ENCODE data around the gene TEX22. TPM values are rescaled to one million over a fixed set of nuclear protein-coding genes. Genes with fewer than 3 reads are reported as not detected.
A peak's percentile ranks its signal among the peaks of the same experiment; 100 is the strongest.

TEX22 gene
- total RNA-seq, 2 experiments from 2014 or later, result 1.9 to 2.4 TPM

DNA sequence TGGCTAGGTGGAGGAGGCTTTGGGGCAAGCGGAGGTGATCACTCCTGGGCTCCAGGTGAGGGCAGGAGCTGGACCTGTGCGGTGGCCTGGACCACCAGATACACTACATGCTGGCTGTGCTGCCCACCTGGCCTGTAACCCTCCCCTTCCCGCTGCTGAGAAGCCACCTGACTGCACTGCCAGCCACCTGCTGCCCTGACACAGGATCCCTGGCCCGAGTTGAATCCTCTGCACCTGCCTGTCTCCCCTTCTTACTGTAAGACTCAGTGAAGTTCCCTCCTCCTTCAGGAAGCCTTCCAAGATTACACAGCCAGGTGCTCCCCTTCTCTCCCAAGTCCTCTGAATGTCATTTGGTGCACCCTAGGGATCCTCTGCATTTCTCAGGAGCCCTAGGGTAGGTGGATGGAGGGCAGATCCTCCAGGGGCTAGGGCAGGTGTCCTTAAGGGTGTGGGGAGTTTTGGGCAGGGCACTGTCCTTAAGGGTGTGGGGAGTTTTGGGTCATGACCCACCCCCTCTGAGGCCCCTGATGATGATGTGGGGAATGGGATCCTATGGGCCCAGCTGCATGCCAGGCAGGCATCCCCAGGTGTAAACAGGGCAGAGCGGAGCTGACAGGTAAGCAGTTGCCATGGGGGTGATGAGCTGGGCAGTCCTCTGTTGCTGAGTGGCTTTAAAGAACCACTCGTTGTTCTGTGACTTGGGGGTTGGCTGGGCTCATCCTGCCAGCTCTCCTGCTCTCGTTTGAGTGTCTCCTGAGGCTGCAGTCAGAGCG is 14.6 kb downstream of the TEX22 start:
- peaks cover 17% of the 10 kb centered on the region for H3K4me1 Mint-ChIP-seq (ENCODE audit: low read depth)
- peaks cover 34% of the 10 kb centered on the region for H3K27me3 Mint-ChIP-seq (ENCODE audit: low read depth)
- POLR2A ChIA-PET, result interaction anchor here (1.1 kb wide), 1 partner anchor 77 kb away, joined by 3 read pairs; no protein-coding TSS in a partner anchor
- no peaks in the 10 kb centered on the region for H3K36me3 Mint-ChIP-seq (ENCODE audit: low read depth)
- no peaks in the 10 kb centered on the region for H3K9me3 Mint-ChIP-seq (ENCODE audit: insufficient read depth)
- no peak for DNase-seq
- CTCF ChIA-PET, result interaction anchor here (1.4 to 2.0 kb wide), 2 partner anchors 9 to 42 kb away, joined by 7 to 8 read pairs; no protein-coding TSS in a partner anchor
- no peak for ATAC-seq
- no peak overlapping the region for H3K27ac Mint-ChIP-seq
- no peak overlapping the region for H3K4me3 Mint-ChIP-seq

DNA sequence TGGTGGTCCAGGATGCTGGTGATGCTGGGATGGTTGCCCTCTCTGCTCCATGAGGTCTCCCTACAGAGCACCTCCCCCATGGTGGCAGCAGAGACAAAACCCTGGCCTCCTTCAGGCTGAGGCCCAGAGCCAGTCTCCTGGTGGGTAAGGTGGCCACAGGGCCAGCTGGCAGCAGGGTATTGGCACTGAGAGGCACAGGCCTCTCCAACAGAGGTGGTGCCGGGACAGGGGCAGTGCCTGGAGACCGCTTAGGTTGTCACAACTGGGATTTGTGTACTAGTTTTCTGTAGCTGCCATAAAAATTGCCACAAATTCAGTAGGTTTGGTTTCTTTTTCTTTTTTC is 15.2 kb downstream of the TEX22 start:
- Mint-ChIP-seq H3K36me3 (ENCODE audit: low read depth) (no peaks in the 10 kb centered on the region), H3K4me3 (no peak overlapping the region), H3K4me1 (ENCODE audit: low read depth) (peaks cover 17% of the 10 kb centered on the region), H3K9me3 (ENCODE audit: insufficient read depth) (no peaks in the 10 kb centered on the region), H3K27me3 (ENCODE audit: low read depth) (peaks cover 34% of the 10 kb centered on the region), H3K27ac (no peak overlapping the region)
- CTCF ChIA-PET, result interaction anchor here (1.4 to 2.0 kb wide), 2 partner anchors 10 to 43 kb away, joined by 7 to 8 read pairs; no protein-coding TSS in a partner anchor
- ATAC-seq (no peak), DNase-seq (no peak)
- POLR2A ChIA-PET, result interaction anchor here (1.1 kb wide), 1 partner anchor 76 kb away, joined by 3 read pairs; no protein-coding TSS in a partner anchor

GRCh38 chr14:105414456-105415371 is 16.4 kb downstream of the TEX22 start:
- DNase-seq (peak; percentile 62), ATAC-seq (peak; percentile 81)
- POLR2A ChIA-PET, result no interaction called here
- Mint-ChIP-seq H3K4me1 (ENCODE audit: low read depth) (peaks cover 23% of the 10 kb centered on the region), H3K36me3 (ENCODE audit: low read depth) (no peaks in the 10 kb centered on the region), H3K9me3 (ENCODE audit: insufficient read depth) (no peaks in the 10 kb centered on the region), H3K4me3 (peak overlapping the region; percentile 58), H3K27me3 (ENCODE audit: low read depth) (peaks cover 27% of the 10 kb centered on the region), H3K27ac (peak overlapping the region; percentile 25)
- CTCF ChIA-PET, result interaction anchor here (0.9 to 2.0 kb wide), 6 partner anchors 10 to 75 kb away, joined by 4 to 10 read pairs (median 5); no protein-coding TSS in a partner anchor

DNA sequence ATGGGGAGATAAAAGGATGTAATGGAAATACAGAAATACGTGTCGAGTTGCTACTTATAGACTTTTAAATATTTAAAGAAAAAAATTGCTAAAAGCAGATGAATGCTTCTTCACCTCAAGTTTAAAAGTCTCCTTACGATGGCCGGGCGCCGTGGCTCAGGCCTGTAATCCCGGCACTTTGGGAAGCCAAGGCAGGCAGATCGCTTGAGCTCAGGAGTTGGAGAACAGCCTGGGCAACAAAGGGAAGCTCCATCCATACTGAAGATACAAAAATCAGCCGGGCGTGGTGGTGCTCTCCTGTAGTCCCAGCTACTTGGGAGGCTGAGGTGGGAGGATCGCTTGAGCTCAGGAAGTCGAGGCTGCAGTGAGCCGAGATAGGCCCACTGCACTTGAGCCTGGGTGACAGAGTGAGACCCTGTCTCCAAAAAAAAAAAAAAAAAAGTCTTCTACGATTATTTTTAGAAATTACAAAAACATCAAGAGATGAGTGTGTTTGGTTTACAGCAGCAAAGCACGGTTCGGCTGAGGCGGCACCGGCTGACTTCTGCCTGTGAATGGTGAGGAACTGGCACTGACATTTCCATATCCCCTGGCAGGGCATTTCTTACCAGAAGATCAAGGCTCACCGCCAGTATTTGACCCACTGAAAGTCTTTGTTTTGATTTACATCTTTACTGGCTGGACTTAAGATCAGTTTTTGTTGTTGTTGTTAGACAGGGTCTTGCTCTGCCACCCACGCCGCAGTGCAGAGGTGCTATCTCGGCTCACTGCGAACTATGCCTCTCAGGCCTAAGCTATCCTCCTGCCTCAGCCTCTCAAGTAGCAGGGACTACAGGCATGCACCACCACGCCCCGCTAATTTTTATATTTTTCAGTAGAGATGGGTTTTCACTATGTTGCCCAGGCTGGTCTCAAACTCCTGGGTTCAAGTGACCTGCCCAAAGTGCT is 17.4 kb downstream of the TEX22 start:
- Mint-ChIP-seq H3K27me3 (ENCODE audit: low read depth) (peaks cover 17% of the 10 kb centered on the region), H3K27ac (no peak overlapping the region), H3K9me3 (ENCODE audit: insufficient read depth) (no peaks in the 10 kb centered on the region), H3K36me3 (ENCODE audit: low read depth) (no peaks in the 10 kb centered on the region), H3K4me3 (peak overlapping the region; percentile 58), H3K4me1 (ENCODE audit: low read depth) (peaks cover 24% of the 10 kb centered on the region)
- DNase-seq, result no peak
- ChIA-PET CTCF (interaction anchor here (0.9 to 1.5 kb wide), 6 partner anchors 11 to 74 kb away, joined by 3 to 10 read pairs (median 4); no protein-coding TSS in a partner anchor), POLR2A (interaction anchor here (1.5 kb wide), 1 partner anchor 17 kb away, joined by 5 read pairs; no protein-coding TSS in a partner anchor)
- no peak for ATAC-seq

GRCh38 chr14:105416671-105417070 is 18.3 kb downstream of the TEX22 start:
- Mint-ChIP-seq H3K9me3 (ENCODE audit: insufficient read depth) (no peaks in the 10 kb centered on the region), H3K27me3 (ENCODE audit: low read depth) (peaks cover 11% of the 10 kb centered on the region), H3K4me1 (ENCODE audit: low read depth) (peaks cover 31% of the 10 kb centered on the region), H3K36me3 (ENCODE audit: low read depth) (no peaks in the 10 kb centered on the region), H3K27ac (no peak overlapping the region), H3K4me3 (no peak overlapping the region)
- no peak for ATAC-seq
- no peak for DNase-seq
- CTCF ChIA-PET, result interaction anchor here (1.5 kb wide), 1 partner anchor 65 kb away, joined by 3 read pairs; no protein-coding TSS in a partner anchor
- POLR2A ChIA-PET, result interaction anchor here (1.5 kb wide), 1 partner anchor 18 kb away, joined by 5 read pairs; no protein-coding TSS in a partner anchor

GRCh38 chr14:105417690-105418121 is 19.4 kb downstream of the TEX22 start:
- ChIA-PET POLR2A (interaction anchor here (0.7 to 1.5 kb wide), 2 partner anchors 19 to 25 kb away, joined by 3 to 5 read pairs; no protein-coding TSS in a partner anchor), CTCF (interaction anchor here (1.4 to 2.2 kb wide), 2 partner anchors 15 to 47 kb away, joined by 3 to 10 read pairs; no protein-coding TSS in a partner anchor)
- Mint-ChIP-seq H3K4me1 (ENCODE audit: low read depth) (peaks cover 39% of the 10 kb centered on the region), H3K9me3 (ENCODE audit: insufficient read depth) (no peaks in the 10 kb centered on the region), H3K36me3 (ENCODE audit: low read depth) (peaks cover 5% of the 10 kb centered on the region), H3K27me3 (ENCODE audit: low read depth) (peaks cover 8% of the 10 kb centered on the region), H3K4me3 (no peak overlapping the region), H3K27ac (no peak overlapping the region)
- DNase-seq (no peak), ATAC-seq (no peak)

- DNase-seq (no peak), ATAC-seq (no peak)
- Mint-ChIP-seq H3K9me3 (ENCODE audit: insufficient read depth) (no peaks in the 10 kb centered on the region), H3K4me1 (ENCODE audit: low read depth) (peaks cover 40% of the 10 kb centered on the region), H3K27me3 (ENCODE audit: low read depth) (no peaks in the 10 kb centered on the region), H3K4me3 (peak overlapping the region; percentile 63), H3K27ac (peak overlapping the region; percentile 63), H3K36me3 (ENCODE audit: low read depth) (peaks cover 6% of the 10 kb centered on the region)
- ChIA-PET POLR2A (interaction anchor here (0.9 kb wide), 1 partner anchor 19 kb away, joined by 5 read pairs; no protein-coding TSS in a partner anchor), CTCF (interaction anchor here (1.4 to 2.2 kb wide), 2 partner anchors 16 to 48 kb away, joined by 3 to 10 read pairs; no protein-coding TSS in a partner anchor)
Observed at GRCh38 chr14:105418269-105419194, 20.2 kb downstream of the TEX22 start.

GRCh38 chr14:105419195-105420091 is 21.1 kb downstream of the TEX22 start, which contains the start of gene MTA1:
MTA1 (plus strand) TSS chr14:105419827; CDS start chr14:105420036, 209 bp downstream.
- Mint-ChIP-seq H3K27ac (peak within 1 kb of the TSS; percentile 92), H3K9me3 (ENCODE audit: insufficient read depth) (no peaks in the 10 kb centered on the region), H3K4me3 (peak within 1 kb of the TSS; percentile 86), H3K27me3 (ENCODE audit: low read depth) (no peaks in the 10 kb centered on the region), H3K4me1 (ENCODE audit: low read depth) (peaks cover 41% of the 10 kb centered on the region), H3K36me3 (ENCODE audit: low read depth) (peaks cover 8% of the 10 kb centered on the region)
- DNase-seq, result peak; percentile 43
- ATAC-seq, result peak; percentile 75
- POLR2A ChIA-PET, result interaction anchor here (0.9 kb wide), 1 partner anchor 20 kb away, joined by 5 read pairs; no protein-coding TSS in a partner anchor
- CTCF ChIA-PET, result interaction anchor here (2.2 kb wide), 1 partner anchor 49 kb away, joined by 10 read pairs; no protein-coding TSS in a partner anchor

All from activated CD8-positive, alpha-beta T cell treated with anti-CD3 and anti-CD28 coated beads, Interleukin-2, amount 10 ng/mL, durations not matched to agents 7 days and 5 days (primary cell).